Gastrocnemius medialis (tissue), 4 donors: ENCODE results near the gene OSGEPL1.

Source experiments
- CTCF ChIP-seq, 5 experiments: fragments of 450-650 bp in 3 of 5; fragments of 200-600 bp in 2 of 5; sonication (generic) in 2 of 5; IDR thresholded peaks in 4 of 5; conservative IDR thresholded peaks in 1 of 5; 1 replicate in 4 of 5; 2 replicates in 1 of 5; pipeline ENCODE4 v1.5.1; 2016 to 2019; ENCODE audit warnings: antibody characterized with exemption in 5 of 5, mild to moderate bottlenecking in 3 of 5, moderate library complexity in 3 of 5
- POLR2A ChIP-seq, 2 donors: fragments of 450-650 bp; IDR thresholded peaks; one replicate each; pipeline ENCODE4 v1.6.1; 2017; ENCODE audit warnings: antibody characterized with exemption in 2 of 2, mild to moderate bottlenecking in 2 of 2, moderate library complexity in 2 of 2

GRCh38 chr2:189702071-189702470 is 60.5 kb downstream of the OSGEPL1 start:
- TF ChIP-seq CTCF (IDR thresholded peaks at IDR 0.05 in 4 of 5, conservative IDR thresholded peaks at IDR 0.05 in 1 of 5) = no peak
- no peak for TF ChIP-seq POLR2A (IDR thresholded peaks at IDR 0.05)
